Peyer's patch (tissue), 4 donors: Measurements from ENCODE around the gene LIPC.

ENCODE experiments used
- CTCF ChIP-seq, 6 experiments: fragments of 450-650 bp in 4 of 6; fragments of 200-600 bp in 2 of 6; sonication (generic) in 1 of 6; IDR thresholded peaks; one replicate each; pipeline ENCODE4 v1.5.1; 2017 to 2019; ENCODE audit warnings: antibody characterized with exemption in 6 of 6, mild to moderate bottlenecking in 3 of 6, moderate library complexity in 1 of 6
- POLR2A ChIP-seq, 2 donors: fragments of 450-650 bp; IDR thresholded peaks; one replicate each; pipeline ENCODE4 v1.5.1; 2017; ENCODE audit warnings: antibody characterized with exemption in 2 of 2, mild to moderate bottlenecking in 2 of 2, moderate library complexity in 2 of 2

- TF ChIP-seq CTCF (IDR thresholded peaks at IDR 0.05) (no peak), POLR2A (IDR thresholded peaks at IDR 0.05) (no peak)
Observed at GRCh38 chr15:58386641-58387040, 45.1 kb upstream of the LIPC start.
